MM.1S (cell line): Measurements from ENCODE around the gene TET1.

Experiments
- EZH2 ChIP-seq: fragments of 300-600 bp; sonication (generic); optimal IDR thresholded peaks from 2 replicates; pipeline ENCODE3; 2017; ENCODE audit warnings: low read depth, mild to moderate bottlenecking, antibody characterized with exemption, low read length, mixed read lengths
- EZH2phosphoT487 ChIP-seq: fragments of 300-600 bp; sonication (generic); IDR thresholded peaks from 2 replicates; pipeline ENCODE4 v1.6.1; 2018; ENCODE audit warnings: antibody characterized with exemption, low read length
- TF ChIP-seq, protein P1 (sequence below): fragments of 300-600 bp; sonication (generic); IDR thresholded peaks from 2 replicates; pipeline ENCODE4 v1.5.1; 2016; ENCODE audit warnings: antibody characterized with exemption, low read length, mixed read lengths

- TF ChIP-seq, protein P1, sequence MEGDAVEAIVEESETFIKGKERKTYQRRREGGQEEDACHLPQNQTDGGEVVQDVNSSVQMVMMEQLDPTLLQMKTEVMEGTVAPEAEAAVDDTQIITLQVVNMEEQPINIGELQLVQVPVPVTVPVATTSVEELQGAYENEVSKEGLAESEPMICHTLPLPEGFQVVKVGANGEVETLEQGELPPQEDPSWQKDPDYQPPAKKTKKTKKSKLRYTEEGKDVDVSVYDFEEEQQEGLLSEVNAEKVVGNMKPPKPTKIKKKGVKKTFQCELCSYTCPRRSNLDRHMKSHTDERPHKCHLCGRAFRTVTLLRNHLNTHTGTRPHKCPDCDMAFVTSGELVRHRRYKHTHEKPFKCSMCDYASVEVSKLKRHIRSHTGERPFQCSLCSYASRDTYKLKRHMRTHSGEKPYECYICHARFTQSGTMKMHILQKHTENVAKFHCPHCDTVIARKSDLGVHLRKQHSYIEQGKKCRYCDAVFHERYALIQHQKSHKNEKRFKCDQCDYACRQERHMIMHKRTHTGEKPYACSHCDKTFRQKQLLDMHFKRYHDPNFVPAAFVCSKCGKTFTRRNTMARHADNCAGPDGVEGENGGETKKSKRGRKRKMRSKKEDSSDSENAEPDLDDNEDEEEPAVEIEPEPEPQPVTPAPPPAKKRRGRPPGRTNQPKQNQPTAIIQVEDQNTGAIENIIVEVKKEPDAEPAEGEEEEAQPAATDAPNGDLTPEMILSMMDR: no peak
- TF ChIP-seq EZH2: no peak
- TF ChIP-seq EZH2phosphoT487: no peak
These were observed 135.9 kb downstream of the TET1 start for GRCh38 chr10:68696018-68696417.
